Colonic mucosa (tissue), 4 donors: ENCODE results near the gene BEAN1. TPM values are rescaled to one million over a fixed set of nuclear protein-coding genes. Genes with fewer than 3 reads are reported as not detected.
A peak's percentile ranks its signal among the peaks of the same experiment; 100 is the strongest.

Experiments used
- DNase-seq: peaks from one replicate; pipeline ENCODE4 v3.0.0-alpha.2; 2020
- H3K27ac ChIP-seq: fragments of 200-600 bp; one replicate; pipeline ENCODE4 v1.8.0; 2021
- H3K27me3 ChIP-seq: fragments of 200-600 bp; one replicate; pipeline ENCODE4 v1.8.0; 2021
- H3K36me3 ChIP-seq: fragments of 200-600 bp; one replicate; pipeline ENCODE4 v1.8.0; 2021
- H3K4me1 ChIP-seq: fragments of 200-600 bp; one replicate; pipeline ENCODE4 v1.8.0; 2021; ENCODE audit warnings: mild to moderate bottlenecking
- H3K4me3 ChIP-seq: fragments of 200-600 bp; one replicate; pipeline ENCODE4 v1.8.0; 2021
- H3K9ac ChIP-seq, 2 donors: one replicate each; pipeline ENCODE4 v1.7.0; 2013; ENCODE audit warnings: control low read depth in 2 of 2, low read depth in 2 of 2, low read length in 2 of 2
- H3K9me3 ChIP-seq: fragments of 200-600 bp; one replicate; pipeline ENCODE4 v1.8.0; 2021
- CTCF ChIP-seq: fragments of 200-600 bp; IDR thresholded peaks from one replicate; pipeline ENCODE4 v1.8.0; 2022; ENCODE audit warnings: antibody characterized with exemption, mild to moderate bottlenecking
- intact Hi-C: fragments of 100-400 bp; cut with DNase I; formaldehyde crosslinking; loops from one replicate; pipeline ENCODE4 v1.14.1; 2022
- total RNA-seq, 2 donors: library from RNA; stranded (reverse); fragmentation: NEBNext Ultra II Directional in 1 of 2; extraction: Animal tissue kit (Norgen Biotek cat#: 25700) in 1 of 2; gene quantifications; one replicate each; pipeline ENCODE4 v1.2.1, GENCODE V29; 2021
- donor health status: healthy.
- donor health status: DM: no; HTN: no; CAD: no.
- donor health status: DM: no; HTN: no; CAD: no.

The BEAN1 gene
- total RNA-seq, 2 donors from 2014 or later, result 0.32 TPM; not detected in 1

GRCh38 chr16:66403531-66404145 lies 23.5 kb upstream of the BEAN1 start:
- no peak for DNase-seq
- intact Hi-C loops, result loop anchor here (2.0 to 10.0 kb wide), 2 partner anchors 81 to 451 kb away; no protein-coding TSS in a partner anchor
- Histone ChIP-seq H3K27ac (no peak overlapping the region), H3K9ac (no peak overlapping the region), H3K4me3 (no peak overlapping the region), H3K27me3 (no peaks in the 10 kb centered on the region), H3K4me1 (peaks cover 5% of the 10 kb centered on the region), H3K36me3 (no peaks in the 10 kb centered on the region), H3K9me3 (no peaks in the 10 kb centered on the region)
- no peak for TF ChIP-seq CTCF

- no peak overlapping the region for H3K4me3 ChIP-seq
- TF ChIP-seq CTCF, result no peak
- no peaks in the 10 kb centered on the region for H3K27me3 ChIP-seq
- no peak for DNase-seq
- H3K27ac ChIP-seq, result no peak overlapping the region
- intact Hi-C loops, result loop anchor here (2.0 to 10.0 kb wide), 3 partner anchors 80 to 450 kb away; partner anchors contain the start of gene CMTM3
- H3K4me1 ChIP-seq, result peaks cover 5% of the 10 kb centered on the region
- no peak overlapping the region for H3K9ac ChIP-seq
- H3K36me3 ChIP-seq, result no peaks in the 10 kb centered on the region
- H3K9me3 ChIP-seq, result no peaks in the 10 kb centered on the region
Observed at GRCh38 chr16:66405057-66405783, 21.9 kb upstream of the BEAN1 start.

DNA sequence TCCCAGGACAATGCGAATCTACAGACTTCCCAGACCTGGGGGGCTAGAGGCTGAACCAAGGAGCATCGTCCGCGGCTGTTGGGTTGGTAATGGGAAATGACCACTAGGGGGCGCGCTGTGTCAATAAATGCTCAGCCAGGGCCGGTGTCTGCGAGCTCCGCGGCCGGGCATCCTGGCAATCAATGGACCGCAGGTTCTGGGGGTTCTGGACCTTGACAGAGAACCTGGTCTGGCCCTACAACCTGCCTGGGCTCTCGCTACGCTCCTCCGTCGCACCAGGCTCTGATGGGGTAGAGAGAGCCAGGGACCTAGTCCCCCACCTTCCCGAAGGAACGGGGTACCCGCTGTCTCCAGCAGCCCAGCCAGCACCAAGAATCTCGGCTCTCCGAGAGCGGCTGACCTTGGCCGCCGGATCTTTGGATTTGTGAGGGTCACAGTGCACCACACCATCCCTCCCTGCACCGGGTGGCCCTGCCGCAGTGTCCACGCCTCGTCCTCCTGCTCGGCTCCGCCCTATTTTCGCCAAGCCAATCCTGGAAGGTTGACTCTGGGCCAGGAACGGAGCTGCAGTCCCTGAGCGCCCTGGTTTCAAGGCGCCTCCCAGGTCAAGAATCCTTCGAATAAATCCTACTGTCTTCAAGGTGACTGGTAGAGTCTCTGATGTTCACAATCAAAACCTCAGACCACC lies 20.4 kb upstream of the BEAN1 start:
- Histone ChIP-seq H3K27me3 (no peaks in the 10 kb centered on the region), H3K4me1 (peaks cover 5% of the 10 kb centered on the region), H3K9me3 (no peaks in the 10 kb centered on the region), H3K9ac (peak overlapping the region; percentile 38 to 63), H3K36me3 (no peaks in the 10 kb centered on the region), H3K27ac (no peak overlapping the region), H3K4me3 (peak overlapping the region; percentile 62)
- TF ChIP-seq CTCF, result peak; percentile 84
- peak; percentile 91 for DNase-seq
- intact Hi-C loops, result loop anchor here (5.0 to 10.0 kb wide), 2 partner anchors 196 to 448 kb away; partner anchors contain the start of gene CMTM3

- Histone ChIP-seq H3K9me3 (no peaks in the 10 kb centered on the region), H3K4me3 (no peak overlapping the region), H3K9ac (no peak overlapping the region), H3K36me3 (no peaks in the 10 kb centered on the region), H3K27ac (no peak overlapping the region), H3K4me1 (peaks cover 5% of the 10 kb centered on the region), H3K27me3 (no peaks in the 10 kb centered on the region)
- no peak for TF ChIP-seq CTCF
- DNase-seq, result peak; percentile 30
- intact Hi-C loops, result loop anchor here (5.0 to 10.0 kb wide), 2 partner anchors 194 to 446 kb away; partner anchors contain the start of gene CMTM3
Observed at GRCh38 chr16:66408163-66409048, 18.7 kb upstream of the BEAN1 start.
